Small intestine (tissue), 7 donors: Measurements from ENCODE around the gene SLC39A11. TPM values are rescaled to one million over a fixed set of nuclear protein-coding genes. Genes with fewer than 3 reads are reported as not detected.

Experiments used
- DNase-seq, 2 donors: peaks; one replicate each; pipeline versions ENCODE4 v3.0.0 to v3.0.0-alpha.2; 2013
- FAIRE-seq: peaks from 2 replicates; lab custom pipeline; 2012; peaks lifted over from hg19 to GRCh38; lab: Jason Lieb, UNC
- H3K27ac ChIP-seq, 3 donors: one replicate each; pipeline ENCODE4 v1.5.1; 2013; ENCODE audit warnings: low read length in 2 of 3, mild to moderate bottlenecking in 2 of 3, control low read depth in 1 of 3, inconsistent platforms in 1 of 3, low read depth in 1 of 3, moderate library complexity in 1 of 3
- H3K27me3 ChIP-seq, 3 donors: one replicate each; pipeline ENCODE4 v1.6.1; 2013; ENCODE audit warnings: low read length in 3 of 3, inconsistent platforms in 1 of 3; ENCODE audit not compliant: control insufficient read depth in 3 of 3, insufficient read depth in 3 of 3
- H3K36me3 ChIP-seq, 3 donors: one replicate each; pipeline ENCODE4 v1.6.1; 2013; ENCODE audit warnings: low read length in 3 of 3, inconsistent platforms in 1 of 3, low read depth in 1 of 3, mild to moderate bottlenecking in 1 of 3, moderate library complexity in 1 of 3; ENCODE audit not compliant: control insufficient read depth in 3 of 3, insufficient read depth in 2 of 3
- H3K4me1 ChIP-seq, 3 donors: one replicate each; pipeline ENCODE4 v1.6.1; 2013; ENCODE audit warnings: low read length in 2 of 3, inconsistent platforms in 1 of 3, low read depth in 1 of 3, mild to moderate bottlenecking in 1 of 3, moderate library complexity in 1 of 3; ENCODE audit not compliant: control insufficient read depth in 3 of 3, insufficient read depth in 2 of 3
- H3K4me3 ChIP-seq, 3 donors: one replicate each; pipeline ENCODE4 v1.5.1; 2013; ENCODE audit warnings: low read length in 3 of 3, control low read depth in 1 of 3, inconsistent platforms in 1 of 3, low read depth in 1 of 3, mild to moderate bottlenecking in 1 of 3, moderate library complexity in 1 of 3
- H3K9me3 ChIP-seq, 2 donors: one replicate each; pipeline ENCODE4 v1.6.1; 2013; ENCODE audit warnings: low read depth in 1 of 2, low read length in 1 of 2; ENCODE audit not compliant: control insufficient read depth in 2 of 2, insufficient read depth in 1 of 2
- WGBS, 3 donors: extraction: QIAGEN DNeasy Blood & Tissue Kit; methylation state at CpG; one replicate each; pipeline ENCODE4 v1.1.7; 2013; 5-methylcytosine and 5-hydroxymethylcytosine counted together
- polyA plus RNA-seq, 4 donors: library from polyadenylated mRNA; stranded (reverse) in 3 of 4; unstranded in 1 of 4; fragments of 200-250 nt in 3 of 4; fragments of 120-200 nt in 1 of 4; gene quantifications; one replicate each; pipeline versions ENCODE4 v1.2.1 to v1.2.3, GENCODE V29; 2013
- donor health status: healthy with polysubstance abuse.
- donor health status: control.
- donor health status: control.
- donor health status: Bipolar disorder and iron deficiency.
- donor health status: healthy.

Gene SLC39A11
- polyA plus RNA-seq, 4 donors = 2.7 to 53.7 (median 11.3) TPM

- WGBS, 3 donors = 89 to 94% (median 92%) methylated on average over 6 of the region's 6 CpGs
- DNase-seq (no peak), FAIRE-seq (no peak)
- no peaks in the 10 kb centered on the region for H3K27me3 ChIP-seq
- no peaks in the 10 kb centered on the region for H3K36me3 ChIP-seq
- no peak overlapping the region for H3K27ac ChIP-seq
- H3K4me3 ChIP-seq = no peak overlapping the region
- no peaks in the 10 kb centered on the region for H3K9me3 ChIP-seq
- H3K4me1 ChIP-seq = no peaks in the 10 kb centered on the region
Observed at GRCh38 chr17:73058022-73058421, 34.5 kb downstream of the SLC39A11 start.

GRCh38 chr17:73057196-73057595, 35.3 kb downstream of the SLC39A11 start:
- Histone ChIP-seq H3K27me3 (no peaks in the 10 kb centered on the region), H3K4me3 (no peak overlapping the region), H3K36me3 (no peaks in the 10 kb centered on the region), H3K4me1 (no peaks in the 10 kb centered on the region), H3K9me3 (no peaks in the 10 kb centered on the region), H3K27ac (no peak overlapping the region)
- FAIRE-seq = no peak
- DNase-seq = no peak
- WGBS, 3 donors = 94 to 98% (median 95%) methylated on average over 5 of the region's 5 CpGs

- DNase-seq (no peak), FAIRE-seq (no peak)
- H3K4me3 ChIP-seq = no peak overlapping the region
- H3K4me1 ChIP-seq = no peaks in the 10 kb centered on the region
- H3K27ac ChIP-seq = no peak overlapping the region
- no peaks in the 10 kb centered on the region for H3K36me3 ChIP-seq
- 89 to 94% (median 90%) methylated on average over 4 of the region's 4 CpGs for WGBS, 3 donors
- H3K9me3 ChIP-seq = peaks cover 0 to 5% of the 10 kb centered on the region in 2 donors
- no peaks in the 10 kb centered on the region for H3K27me3 ChIP-seq
Observed at GRCh38 chr17:73052923-73053322, 39.6 kb downstream of the SLC39A11 start.

GRCh38 chr17:73050797-73051196, 41.7 kb downstream of the SLC39A11 start:
- WGBS, 3 donors = 94 to 99% (median 97%) methylated on average over 4 of the region's 4 CpGs
- H3K36me3 ChIP-seq = no peaks in the 10 kb centered on the region
- no peak for FAIRE-seq

GRCh38 chr17:73048170-73048569, 44.3 kb downstream of the SLC39A11 start:
- Histone ChIP-seq H3K27ac (no peak overlapping the region), H3K9me3 (peaks cover 0 to 5% of the 10 kb centered on the region in 2 donors), H3K36me3 (no peaks in the 10 kb centered on the region), H3K27me3 (no peaks in the 10 kb centered on the region), H3K4me1 (peaks cover 0 to 3% (median 0%) of the 10 kb centered on the region in 3 donors), H3K4me3 (no peak overlapping the region)
- whole genome bisulfite sequencing, 3 donors = 96 to 98% (median 97%) methylated on average over 4 of the region's 4 CpGs
- FAIRE-seq (no peak), DNase-seq (no peak)

More at GRCh38 chr17:73050797-73051196, 41.7 kb downstream of the SLC39A11 start:
- H3K4me1 ChIP-seq = no peaks in the 10 kb centered on the region
- H3K27me3 ChIP-seq = no peaks in the 10 kb centered on the region
- no peak overlapping the region for H3K4me3 ChIP-seq
- no peak for DNase-seq
- H3K9me3 ChIP-seq = peaks cover 0 to 5% of the 10 kb centered on the region in 2 donors
- no peak overlapping the region for H3K27ac ChIP-seq

GRCh38 chr17:73045724-73046123, 46.8 kb downstream of the SLC39A11 start:
- DNase-seq (no peak), FAIRE-seq (no peak)
- WGBS, 3 donors = 93 to 95% (median 94%) methylated on average over 4 of the region's 4 CpGs
- Histone ChIP-seq H3K27ac (no peak overlapping the region), H3K9me3 (peaks cover 0 to 8% of the 10 kb centered on the region in 2 donors), H3K4me1 (peaks cover 0 to 3% (median 0%) of the 10 kb centered on the region in 3 donors), H3K27me3 (no peaks in the 10 kb centered on the region), H3K36me3 (peaks cover 0 to 3% (median 0%) of the 10 kb centered on the region in 3 donors), H3K4me3 (no peak overlapping the region)

- FAIRE-seq (no peak), DNase-seq (no peak)
- H3K4me1 ChIP-seq = peaks cover 0 to 3% (median 0%) of the 10 kb centered on the region in 3 donors
- peaks cover 0 to 3% (median 0%) of the 10 kb centered on the region in 3 donors for H3K36me3 ChIP-seq
- H3K4me3 ChIP-seq = no peak overlapping the region
- no peak overlapping the region for H3K27ac ChIP-seq
- WGBS, 3 donors = 62 to 76% (median 75%) methylated on average over 8 of the region's 8 CpGs
- H3K9me3 ChIP-seq = peaks cover 0 to 12% of the 10 kb centered on the region in 2 donors
- no peaks in the 10 kb centered on the region for H3K27me3 ChIP-seq
Observed at GRCh38 chr17:73043686-73044581, 48.6 kb downstream of the SLC39A11 start.

GRCh38 chr17:73042809-73043685, 49.4 kb downstream of the SLC39A11 start:
- Histone ChIP-seq H3K9me3 (peaks cover 0 to 12% of the 10 kb centered on the region in 2 donors), H3K27me3 (no peaks in the 10 kb centered on the region), H3K4me1 (peaks cover 0 to 3% (median 0%) of the 10 kb centered on the region in 3 donors), H3K4me3 (no peak overlapping the region), H3K36me3 (peaks cover 0 to 3% (median 0%) of the 10 kb centered on the region in 3 donors), H3K27ac (no peak overlapping the region)
- peak in 1 of 2 donors; percentile 4 for DNase-seq
- 74 to 83% (median 78%) methylated on average over 7 of the region's 7 CpGs for whole genome bisulfite sequencing, 3 donors
- no peak for FAIRE-seq
